Spleen (tissue), 7 donors: ENCODE measurements around the gene AP2A1.

Experiments used
- CTCF ChIP-seq, 11 experiments: fragments of 200-600 bp in 7 of 11; fragments of 450-650 bp in 4 of 11; sonication (generic) in 4 of 11; IDR thresholded peaks in 8 of 11; conservative IDR thresholded peaks in 3 of 11; 1 replicate in 7 of 11; 2 replicates in 4 of 11; pipeline versions ENCODE4 v1.4.0 to v1.8.0; 2016 to 2021; ENCODE audit warnings: antibody characterized with exemption in 11 of 11, inconsistent platforms in 4 of 11, mild to moderate bottlenecking in 1 of 11
- POLR2A ChIP-seq, 3 donors: fragments of 450-650 bp; IDR thresholded peaks; one replicate each; pipeline ENCODE4 v1.5.1; 2017; ENCODE audit warnings: antibody characterized with exemption in 3 of 3, mild to moderate bottlenecking in 1 of 3
- POLR2AphosphoS5 ChIP-seq, 3 donors: sonication (generic); formaldehyde crosslinking; IDR thresholded peaks; one replicate each; pipeline ENCODE4 v1.5.1; 2017; ENCODE audit warnings: antibody characterized with exemption in 3 of 3
- donor health status: DM: no; HTN: no; CAD: no; lungs with moderate emphysema.
- donor health status: DM: no; HTN: no; CAD: no.
- donor health status: DM: no; HTN: no; CAD: no.

- no peak for TF ChIP-seq CTCF (IDR thresholded peaks at IDR 0.05 in 8 of 11, conservative IDR thresholded peaks at IDR 0.05 in 3 of 11)
- TF ChIP-seq POLR2A (IDR thresholded peaks at IDR 0.05): no peak
- no peak for TF ChIP-seq POLR2AphosphoS5 (IDR thresholded peaks at IDR 0.05)
Measured at GRCh38 chr19:49835562-49835961, 68.8 kb downstream of the AP2A1 start.
